Endothelial cell of umbilical vein (primary cell): ENCODE measurements around the gene METTL26. TPM values are rescaled to one million over a fixed set of nuclear protein-coding genes. Genes with fewer than 3 reads are reported as not detected.

Source experiments
- BruUV-seq: library from RNA; stranded (reverse); fragments of 400-500 nt; replicated peaks from 2 replicates; lab custom pipeline; 2021; lab: Mats Ljungman, UMichigan
- CTCF ChIA-PET: fragments of 300-600, 350-600 bp; sonication (Branson Sonifier 250); formaldehyde crosslinking; loops from one replicate; lab custom pipeline; 2021; ENCODE audit warnings: antibody characterized with exemption, inconsistent platforms; lab: Charles Lee
- POLR2A ChIA-PET: fragments of 300-600, 350-600 bp; sonication (Branson Sonifier 250); formaldehyde crosslinking; loops from one replicate; lab custom pipeline; 2021; ENCODE audit warnings: antibody characterized with exemption, inconsistent platforms; lab: Charles Lee
- DNase-seq: peaks from one replicate; pipeline ENCODE4 v3.0.0-alpha.2; 2011; ENCODE audit warnings: low read depth, low spot score
- FAIRE-seq: peaks from 2 replicates; lab custom pipeline; 2011; peaks lifted over from hg19 to GRCh38; lab: Jason Lieb, UNC
- H2AFZ ChIP-seq: 2 replicates; pipeline ENCODE4 v1.6.0; 2012; ENCODE audit warnings: low read depth, low read length, control low read depth, inconsistent platforms
- H3K27ac ChIP-seq: 2 replicates; pipeline ENCODE4 v1.5.1; 2011; ENCODE audit warnings: low read depth, mild to moderate bottlenecking, control low read depth, low read length, moderate library complexity; ENCODE audit not compliant: insufficient read depth
- H3K27me3 ChIP-seq, 2 experiments: 2 replicates each; pipeline versions ENCODE4 v1.6.0 to v1.6.1; 2011; ENCODE audit warnings: low read length in 2 of 2, mixed read lengths in 1 of 2; ENCODE audit not compliant: control insufficient read depth in 2 of 2, insufficient read depth in 2 of 2
- H3K36me3 ChIP-seq, 2 experiments: 2 replicates in 1 of 2; 3 replicates in 1 of 2; pipeline ENCODE4 v1.5.1; 2011; ENCODE audit warnings: low read length in 2 of 2, mild to moderate bottlenecking in 1 of 2, moderate library complexity in 1 of 2; ENCODE audit not compliant: control insufficient read depth in 2 of 2, insufficient read depth in 2 of 2; ENCODE audit errors: extremely low read depth in 1 of 2
- H3K4me1 ChIP-seq: 3 replicates; pipeline ENCODE4 v1.5.1; 2011; ENCODE audit warnings: mild to moderate bottlenecking, low read length; ENCODE audit not compliant: control insufficient read depth, insufficient read depth; ENCODE audit errors: extremely low read depth
- H3K4me2 ChIP-seq: 2 replicates; pipeline ENCODE4 v1.6.1; 2011; ENCODE audit warnings: low read length, control low read depth, mixed read lengths; ENCODE audit not compliant: insufficient read depth
- H3K4me3 ChIP-seq, 3 experiments: fragments of 200-600 bp in 1 of 3; sonication (generic), shearing (Covaris generic) in 1 of 3; replicated peaks in 1 of 3; 2 replicates each; pipeline ENCODE4 v1.5.1; 2011 to 2016; ENCODE audit warnings: control low read depth in 3 of 3, low read length in 3 of 3, mild to moderate bottlenecking in 2 of 3, inconsistent platforms in 1 of 3, low read depth in 1 of 3, moderate library complexity in 1 of 3; ENCODE audit not compliant: insufficient read depth in 1 of 3
- H3K79me2 ChIP-seq: 2 replicates; pipeline ENCODE4 v1.6.0; 2012; ENCODE audit warnings: low read length, inconsistent platforms; ENCODE audit not compliant: control insufficient read depth, insufficient read depth
- H3K9ac ChIP-seq: replicated peaks from 2 replicates; pipeline ENCODE3; 2011; ENCODE audit warnings: low read length, control low read depth; ENCODE audit not compliant: insufficient read depth; ENCODE audit errors: extremely low read depth
- H3K9me1 ChIP-seq: replicated peaks from 3 replicates; pipeline ENCODE4 v1.6.0; 2011; ENCODE audit warnings: mild to moderate bottlenecking, low read length; ENCODE audit not compliant: control insufficient read depth, insufficient read depth; ENCODE audit errors: extremely low read depth
- H3K9me3 ChIP-seq: replicated peaks from 2 replicates; pipeline ENCODE4 v1.5.1; 2012; ENCODE audit warnings: low read length, inconsistent platforms; ENCODE audit not compliant: control insufficient read depth, insufficient read depth
- H4K20me1 ChIP-seq: replicated peaks from 2 replicates; pipeline ENCODE3; 2011; ENCODE audit warnings: mild to moderate bottlenecking, low read length; ENCODE audit not compliant: control insufficient read depth, insufficient read depth; ENCODE audit errors: extremely low read depth
- EZH2 ChIP-seq: IDR thresholded peaks from 2 replicates; pipeline ENCODE4 v1.6.1; 2012; ENCODE audit warnings: borderline replicate concordance, low read depth, mild to moderate bottlenecking, moderate library complexity, low read length, inconsistent platforms; ENCODE audit not compliant: severe bottlenecking
- FOS ChIP-seq: IDR thresholded peaks from 2 replicates; pipeline ENCODE4 v1.6.1; 2011; ENCODE audit warnings: mild to moderate bottlenecking, low read length, moderate library complexity, borderline replicate concordance; ENCODE audit not compliant: insufficient read depth
- GATA2 ChIP-seq: IDR thresholded peaks from 2 replicates; pipeline ENCODE4 v1.7.0; 2011; ENCODE audit warnings: low read depth, mild to moderate bottlenecking, moderate library complexity, mixed read lengths, low read length; ENCODE audit not compliant: insufficient read length, insufficient read depth
- JUN ChIP-seq: IDR thresholded peaks from 2 replicates; pipeline ENCODE4 v1.6.1; 2011; ENCODE audit warnings: borderline replicate concordance, low read depth; ENCODE audit not compliant: insufficient read length, insufficient read depth
- MYC ChIP-seq: IDR thresholded peaks from one replicate; pipeline ENCODE4 v1.6.1; 2011; ENCODE audit warnings: mild to moderate bottlenecking, low read depth, low read length
- POLR2A ChIP-seq: IDR thresholded peaks from 2 replicates; pipeline ENCODE4 v1.6.1; 2012; ENCODE audit warnings: low read depth, mild to moderate bottlenecking, control low read depth, low read length
- POLR2AphosphoS5 ChIP-seq: IDR thresholded peaks from 2 replicates; pipeline ENCODE4 v1.6.1; 2012; ENCODE audit warnings: low read depth, mild to moderate bottlenecking, control low read depth, low read length, moderate library complexity; ENCODE audit not compliant: insufficient read depth
- dilution Hi-C: fragments of 300-500 bp; cut with MboI; formaldehyde crosslinking; loops from one replicate; pipeline ENCODE4 v1.15.0; 2019; ENCODE audit warnings: low sequenced_read_pairs; ENCODE audit not compliant: extremely low pct_ligation_motif_present
- intact Hi-C: fragments of 100-400 bp; cut with micrococcal nuclease; formaldehyde crosslinking; loops from one replicate; pipeline ENCODE4 v1.10.0; 2022
- polyA plus RNA-seq, 4 experiments: library from polyadenylated mRNA; depleted of rRNA in 3 of 4; stranded (reverse) in 3 of 4; unstranded in 1 of 4; fragments of >200 nt; gene quantifications; 2 replicates each; pipeline versions ENCODE4 v1.2.1 to v1.2.3, GENCODE V29; 2011 to 2012; ENCODE audit warnings: missing spikeins in 1 of 4
- total RNA-seq: library from RNA; stranded (reverse); gene quantifications from 2 replicates; pipeline ENCODE4 v1.2.3, GENCODE V29; 2021
- TF ChIP-seq, protein P1 (sequence below), 2 donors: IDR thresholded peaks; 1 replicate in 1 of 2; 2 replicates in 1 of 2; pipeline ENCODE4 v1.5.1; 2011; ENCODE audit warnings: low read length in 2 of 2, mild to moderate bottlenecking in 2 of 2, moderate library complexity in 2 of 2, control low read depth in 1 of 2, inconsistent platforms in 1 of 2, low read depth in 1 of 2; ENCODE audit not compliant: insufficient read depth in 1 of 2; ENCODE audit errors: extremely low read depth in 1 of 2
- TF ChIP-seq, protein P2 (sequence below): IDR thresholded peaks from 2 replicates; pipeline ENCODE4 v1.6.1; 2011; ENCODE audit not compliant: insufficient read depth, insufficient read length

METTL26 gene
- total and polyA plus RNA-seq, 2 donors (not counting 3 experiments of a cell fraction or from before 2014, with no cell fraction given): 114 to 138 TPM

DNA sequence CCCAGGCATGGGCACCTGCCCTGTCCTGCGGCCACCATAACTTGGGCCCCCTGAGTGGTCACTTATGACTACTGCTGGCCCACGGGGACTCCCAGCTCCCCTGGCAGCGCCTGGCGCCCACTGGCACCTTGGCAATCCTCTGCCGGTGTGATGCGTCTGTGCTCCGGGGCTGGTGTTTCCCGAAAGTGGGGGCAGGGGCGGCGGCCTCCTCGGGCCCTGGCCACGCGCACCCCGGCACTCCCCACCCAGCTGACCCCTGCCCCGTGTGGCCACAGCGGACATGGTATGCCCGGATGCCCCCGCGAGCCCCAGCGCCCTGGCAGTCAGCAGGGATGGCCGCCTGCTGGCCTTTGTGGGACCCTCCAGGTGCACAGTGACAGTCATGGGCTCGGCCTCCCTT lies 21.4 kb upstream of the METTL26 start:
- Histone ChIP-seq H3K36me3 (peaks cover 0 to 4% of the 10 kb centered on the region in 2 experiments), H3K4me3 (no peak overlapping the region), H3K27ac (no peak overlapping the region), H3K9me1 (no peaks in the 10 kb centered on the region), H3K9ac (no peak overlapping the region), H3K9me3 (no peaks in the 10 kb centered on the region), H4K20me1 (no peaks in the 10 kb centered on the region), H3K27me3 (no peaks in the 10 kb centered on the region), H2AFZ (no peak overlapping the region), H3K4me1 (no peaks in the 10 kb centered on the region), H3K4me2 (no peak overlapping the region), H3K79me2 (no peaks in the 10 kb centered on the region)
- no TSS peak for BruUV-seq
- intact Hi-C loops (no loop called here), dilution Hi-C loops (no loop called here)
- DNase-seq (no peak), FAIRE-seq (no peak)
- POLR2A ChIA-PET: no interaction called here
- TF ChIP-seq, protein P1, sequence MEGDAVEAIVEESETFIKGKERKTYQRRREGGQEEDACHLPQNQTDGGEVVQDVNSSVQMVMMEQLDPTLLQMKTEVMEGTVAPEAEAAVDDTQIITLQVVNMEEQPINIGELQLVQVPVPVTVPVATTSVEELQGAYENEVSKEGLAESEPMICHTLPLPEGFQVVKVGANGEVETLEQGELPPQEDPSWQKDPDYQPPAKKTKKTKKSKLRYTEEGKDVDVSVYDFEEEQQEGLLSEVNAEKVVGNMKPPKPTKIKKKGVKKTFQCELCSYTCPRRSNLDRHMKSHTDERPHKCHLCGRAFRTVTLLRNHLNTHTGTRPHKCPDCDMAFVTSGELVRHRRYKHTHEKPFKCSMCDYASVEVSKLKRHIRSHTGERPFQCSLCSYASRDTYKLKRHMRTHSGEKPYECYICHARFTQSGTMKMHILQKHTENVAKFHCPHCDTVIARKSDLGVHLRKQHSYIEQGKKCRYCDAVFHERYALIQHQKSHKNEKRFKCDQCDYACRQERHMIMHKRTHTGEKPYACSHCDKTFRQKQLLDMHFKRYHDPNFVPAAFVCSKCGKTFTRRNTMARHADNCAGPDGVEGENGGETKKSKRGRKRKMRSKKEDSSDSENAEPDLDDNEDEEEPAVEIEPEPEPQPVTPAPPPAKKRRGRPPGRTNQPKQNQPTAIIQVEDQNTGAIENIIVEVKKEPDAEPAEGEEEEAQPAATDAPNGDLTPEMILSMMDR (IDR thresholded peaks at IDR 0.05; ENCODE audit: extremely low read depth in 1 of 2, insufficient read depth in 1 of 2, low read depth in 1 of 2, low read length in 2 of 2): no peak
- no peak for TF ChIP-seq EZH2
- TF ChIP-seq JUN: no peak
- TF ChIP-seq, protein P2, sequence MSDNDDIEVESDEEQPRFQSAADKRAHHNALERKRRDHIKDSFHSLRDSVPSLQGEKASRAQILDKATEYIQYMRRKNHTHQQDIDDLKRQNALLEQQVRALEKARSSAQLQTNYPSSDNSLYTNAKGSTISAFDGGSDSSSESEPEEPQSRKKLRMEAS: no peak
- TF ChIP-seq FOS: no peak
- TF ChIP-seq POLR2AphosphoS5: no peak
- TF ChIP-seq POLR2A: no peak
- no peak for TF ChIP-seq GATA2
- TF ChIP-seq MYC: no peak
- CTCF ChIA-PET: interaction anchor here (1.0 kb wide), 1 partner anchor 9 kb away, joined by 3 read pairs; no protein-coding TSS in a partner anchor
